SIG-M5 treated with dmso at 0.1 percent for 504 hours (cell line): Measurements from ENCODE around the gene MSI2.

ENCODE experiments used
- DNase-seq: peaks from one replicate; lab custom pipeline; 2025; ENCODE audit not compliant: unreplicated experiment; lab: John Stamatoyannopoulos, UW

MSI2 gene

GRCh38 chr17:57407287-57408070 is 151.2 kb downstream of the MSI2 start:
- DNase-seq = peak; percentile 74

GRCh38 chr17:57408071-57408811 is 151.9 kb downstream of the MSI2 start:
- no peak for DNase-seq

GRCh38 chr17:57410169-57410568 is 153.8 kb downstream of the MSI2 start:
- no peak for DNase-seq

- no peak for DNase-seq
Observed at GRCh38 chr17:57412520-57413096, 156.3 kb downstream of the MSI2 start.

- DNase-seq = no peak
Observed at GRCh38 chr17:57413848-57414651, 157.7 kb downstream of the MSI2 start.

GRCh38 chr17:57415751-57416207 is 159.5 kb downstream of the MSI2 start:
- DNase-seq = no peak

GRCh38 chr17:57416369-57416768 is 160.0 kb downstream of the MSI2 start:
- DNase-seq = no peak

- DNase-seq = no peak
Observed at GRCh38 chr17:57417956-57418355, 161.6 kb downstream of the MSI2 start.

GRCh38 chr17:57418463-57419246 is 162.3 kb downstream of the MSI2 start:
- no peak for DNase-seq

- no peak for DNase-seq
Observed at GRCh38 chr17:57419940-57420550, 163.7 kb downstream of the MSI2 start.

GRCh38 chr17:57420734-57421717 is 164.7 kb downstream of the MSI2 start:
- no peak for DNase-seq

- peak; percentile 80 for DNase-seq
Observed at GRCh38 chr17:57422574-57423164, 166.3 kb downstream of the MSI2 start.

- no peak for DNase-seq
Observed at GRCh38 chr17:57423541-57423940, 167.2 kb downstream of the MSI2 start.

- no peak for DNase-seq
Observed at GRCh38 chr17:57424273-57424672, 167.9 kb downstream of the MSI2 start.

- DNase-seq = no peak
Observed at GRCh38 chr17:57424777-57425188, 168.5 kb downstream of the MSI2 start.

GRCh38 chr17:57425431-57425830 is 169.1 kb downstream of the MSI2 start:
- no peak for DNase-seq

GRCh38 chr17:57425903-57426880 is 169.9 kb downstream of the MSI2 start:
- DNase-seq = no peak
